Stimulated activated naive B cell treated with anti-CD40 and anti-IgM and Interleukin-4, amounts not matched to agents 10 μg/mL and 1 μg/mL and 100 μg/mL, for 72 hours (primary cell): ENCODE data around the gene GPATCH1.
"Not testable (repeated sequence)": the region's sequence is repeated elsewhere in the genome, so short reads cannot be mapped to it uniquely, and the experiment has no call there.

ENCODE experiments used
- ATAC-seq, 2 donors: fragments of 150-1000 bp; cut with Tn5 transposase; replicated peaks; 2 replicates each; pipeline ENCODE4 v1.10.0; 2021; ENCODE audit warnings: moderate library complexity in 1 of 2
- DNase-seq: peaks from one replicate; pipeline ENCODE4 v3.0.0; 2021
- H3K27ac Mint-ChIP-seq: one replicate; pipeline ENCODE4 v1.8.0; 2022; ENCODE audit warnings: mild to moderate bottlenecking, mixed read lengths
- H3K27me3 Mint-ChIP-seq, 2 donors: one replicate each; pipeline ENCODE4 v1.8.0; 2022; ENCODE audit warnings: mixed read lengths in 2 of 2
- H3K36me3 Mint-ChIP-seq, 2 donors: one replicate each; pipeline ENCODE4 v1.8.0; 2022; ENCODE audit warnings: mixed read lengths in 2 of 2, mild to moderate bottlenecking in 1 of 2
- H3K4me1 Mint-ChIP-seq, 2 donors: one replicate each; pipeline ENCODE4 v1.8.0; 2022; ENCODE audit warnings: mixed read lengths in 2 of 2, mild to moderate bottlenecking in 1 of 2
- H3K4me3 Mint-ChIP-seq, 2 donors: one replicate each; pipeline ENCODE4 v1.8.0; 2022; ENCODE audit warnings: mild to moderate bottlenecking in 2 of 2, mixed read lengths in 2 of 2, moderate library complexity in 1 of 2
- H3K9me3 Mint-ChIP-seq, 2 donors: one replicate each; pipeline ENCODE4 v1.8.0; 2022; ENCODE audit warnings: mixed read lengths in 2 of 2, mild to moderate bottlenecking in 1 of 2

Gene GPATCH1

DNA sequence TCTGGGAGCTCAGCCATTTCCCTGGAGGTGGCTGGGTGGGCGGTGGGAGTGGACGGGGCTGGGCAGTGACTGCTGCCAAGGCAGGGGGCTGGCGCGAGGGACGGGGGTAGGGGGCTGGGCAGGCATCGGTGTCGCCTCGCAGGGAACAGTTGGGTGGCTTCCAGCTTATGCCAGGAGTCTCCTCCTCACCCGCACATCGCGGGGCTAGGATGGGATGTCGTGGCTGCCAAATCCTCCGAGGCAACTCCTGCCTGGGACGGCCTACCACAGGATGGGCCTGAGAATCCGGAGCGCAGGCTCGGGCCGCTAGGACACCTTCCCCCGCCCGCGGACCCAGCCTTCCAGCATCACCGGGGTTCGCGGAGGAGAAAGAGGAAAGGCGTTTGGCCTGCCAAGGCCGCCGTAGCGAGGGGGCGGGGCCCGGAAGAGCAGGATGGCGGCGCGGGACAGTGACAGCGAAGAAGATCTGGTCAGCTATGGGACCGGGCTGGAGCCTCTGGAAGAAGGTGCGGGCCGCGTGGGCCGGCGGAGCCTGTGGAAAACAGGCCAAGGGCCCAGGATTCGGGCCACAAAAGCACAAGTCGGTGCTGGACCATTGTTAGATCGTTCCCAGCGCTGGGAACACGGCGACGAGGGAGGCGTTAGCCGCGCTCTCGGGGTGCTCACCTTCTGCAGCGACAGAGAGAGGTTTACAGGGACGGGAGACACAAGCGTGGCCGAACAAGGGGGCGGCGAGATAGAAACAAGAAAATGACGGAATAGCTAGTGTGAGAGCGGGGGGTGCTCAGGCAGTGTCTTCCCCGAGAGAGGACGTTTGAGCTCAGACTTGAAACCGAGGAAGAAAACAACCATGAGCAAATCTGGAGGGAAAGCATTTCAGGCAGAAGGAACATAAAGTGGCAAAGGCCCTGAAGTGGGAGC lies at the start of gene GPATCH1:
TSS of gene GPATCH1 (plus strand) at position 421 of the 921 bp plus-strand sequence. CDS start at position 434, 13 bp downstream.
- DNase-seq (peak; percentile 86), ATAC-seq (peak; percentile 95 to 97)
- Mint-ChIP-seq H3K4me1 (peaks cover 14 to 26% of the 10 kb centered on the region in 2 donors), H3K4me3 (peak within 1 kb of the TSS; percentile 94 to 95), H3K9me3 (no peaks in the 10 kb centered on the region), H3K27ac (peak within 1 kb of the TSS; percentile 96), H3K36me3 (peaks cover 4 to 6% of the 10 kb centered on the region in 2 donors), H3K27me3 (no peaks in the 10 kb centered on the region)

DNA sequence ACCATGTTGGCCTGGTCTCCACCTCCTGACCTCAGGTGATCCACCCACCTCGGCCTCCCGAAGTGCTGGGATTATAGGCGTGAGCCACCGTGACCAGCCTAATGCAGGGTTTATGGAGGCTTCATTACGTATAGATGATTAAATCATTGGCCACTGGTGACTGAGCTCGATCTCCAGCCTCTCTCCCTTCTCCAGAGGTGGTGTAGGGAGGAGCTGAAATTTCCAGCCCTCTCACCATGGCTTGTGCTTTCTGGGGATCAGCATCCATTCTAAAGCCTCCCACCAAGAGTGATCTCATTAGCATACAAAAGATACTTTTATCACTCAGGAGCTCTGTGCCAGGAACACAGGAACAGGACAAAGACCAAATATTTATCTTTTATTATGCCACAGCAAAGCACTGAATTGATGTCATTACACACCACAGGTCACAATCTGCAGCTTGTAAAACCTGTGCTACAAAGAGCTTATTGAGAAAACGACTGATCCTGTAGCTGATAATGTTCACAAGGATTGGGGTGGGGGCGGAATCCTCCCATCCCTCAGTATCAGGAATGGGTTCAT lies 48.7 kb upstream of the GPATCH1 start:
- no peak overlapping the region for H3K27ac Mint-ChIP-seq
- H3K4me1 Mint-ChIP-seq: peaks cover 3% of the 10 kb centered on the region in 2 donors
- H3K9me3 Mint-ChIP-seq: peaks cover 3 to 6% of the 10 kb centered on the region in 2 donors
- no peak overlapping the region for H3K4me3 Mint-ChIP-seq
- ATAC-seq (no peak), DNase-seq (no peak)
- H3K27me3 Mint-ChIP-seq: peaks cover 0 to 2% of the 10 kb centered on the region in 2 donors
- peaks cover 7 to 10% of the 10 kb centered on the region in 2 donors for H3K36me3 Mint-ChIP-seq

GRCh38 chr19:33035461-33035860 lies 45.5 kb upstream of the GPATCH1 start:
- ATAC-seq (no peak), DNase-seq (no peak)
- no peak overlapping the region for H3K4me3 Mint-ChIP-seq
- peaks cover 0 to 2% of the 10 kb centered on the region in 2 donors for H3K9me3 Mint-ChIP-seq
- peaks cover 5 to 13% of the 10 kb centered on the region in 2 donors for H3K36me3 Mint-ChIP-seq
- peaks cover 5 to 21% of the 10 kb centered on the region in 2 donors for H3K27me3 Mint-ChIP-seq
- H3K4me1 Mint-ChIP-seq: peaks cover 9 to 11% of the 10 kb centered on the region in 2 donors
- H3K27ac Mint-ChIP-seq: no peak overlapping the region

- H3K27me3 Mint-ChIP-seq: peaks cover 5 to 27% of the 10 kb centered on the region in 2 donors
- not testable (repeated sequence) for ATAC-seq
Observed at GRCh38 chr19:33036370-33037167, 44.4 kb upstream of the GPATCH1 start.

GRCh38 chr19:33037168-33038025 lies 43.6 kb upstream of the GPATCH1 start:
- H3K4me1 Mint-ChIP-seq: peaks cover 9 to 11% of the 10 kb centered on the region in 2 donors
- H3K27ac Mint-ChIP-seq: peak overlapping the region; percentile 10
- ATAC-seq (peak in 1 of 2 donors; percentile 23), DNase-seq (peak; percentile 14)
- H3K9me3 Mint-ChIP-seq: not testable (repeated sequence)
- H3K27me3 Mint-ChIP-seq: peaks cover 5 to 27% of the 10 kb centered on the region in 2 donors
- H3K36me3 Mint-ChIP-seq: peaks cover 2 to 13% of the 10 kb centered on the region in 2 donors
- H3K4me3 Mint-ChIP-seq: peak overlapping the region; percentile 70 to 81

More at GRCh38 chr19:33036370-33037167, 44.4 kb upstream of the GPATCH1 start:
- not testable (repeated sequence) for H3K27ac Mint-ChIP-seq, H3K9me3 Mint-ChIP-seq, DNase-seq, H3K4me3 Mint-ChIP-seq
- H3K36me3 Mint-ChIP-seq: peaks cover 2 to 13% of the 10 kb centered on the region in 2 donors
- H3K4me1 Mint-ChIP-seq: peaks cover 9 to 11% of the 10 kb centered on the region in 2 donors

GRCh38 chr19:33039108-33039599 lies 41.8 kb upstream of the GPATCH1 start:
- Mint-ChIP-seq H3K27ac (no peak overlapping the region), H3K9me3 (no peaks in the 10 kb centered on the region), H3K27me3 (peaks cover 5 to 27% of the 10 kb centered on the region in 2 donors), H3K4me3 (no peak overlapping the region), H3K36me3 (peaks cover 2 to 13% of the 10 kb centered on the region in 2 donors), H3K4me1 (peaks cover 9 to 11% of the 10 kb centered on the region in 2 donors)
- ATAC-seq: no peak
- no peak for DNase-seq

DNA sequence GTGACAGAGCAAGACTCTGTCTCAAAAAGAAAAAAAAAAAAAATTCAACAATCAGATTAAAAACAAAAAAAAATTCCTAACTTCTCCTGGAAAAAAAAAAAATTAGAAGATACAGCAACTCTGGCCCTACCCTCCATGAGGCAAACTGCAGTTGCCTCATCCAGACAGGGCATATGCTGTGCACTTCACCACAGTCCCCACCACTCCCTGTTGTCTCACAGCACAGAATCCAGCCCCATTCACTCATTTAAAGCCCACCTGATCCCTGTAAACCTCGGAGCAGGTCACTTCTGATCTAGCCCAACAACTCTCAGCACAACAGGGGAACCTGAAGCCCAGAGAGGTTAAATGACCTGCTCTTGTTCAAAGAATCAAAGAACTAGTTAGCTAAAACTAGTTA lies 41.2 kb upstream of the GPATCH1 start:
- Mint-ChIP-seq H3K4me3 (no peak overlapping the region), H3K4me1 (peaks cover 9 to 11% of the 10 kb centered on the region in 2 donors), H3K27me3 (peaks cover 5 to 27% of the 10 kb centered on the region in 2 donors), H3K9me3 (no peaks in the 10 kb centered on the region), H3K36me3 (peaks cover 2 to 13% of the 10 kb centered on the region in 2 donors), H3K27ac (no peak overlapping the region)
- no peak for DNase-seq
- no peak for ATAC-seq

- peaks cover 5 to 27% of the 10 kb centered on the region in 2 donors for H3K27me3 Mint-ChIP-seq
- DNase-seq (no peak), ATAC-seq (no peak)
- no peaks in the 10 kb centered on the region for H3K9me3 Mint-ChIP-seq
- H3K4me3 Mint-ChIP-seq: no peak overlapping the region
- peaks cover 9 to 11% of the 10 kb centered on the region in 2 donors for H3K4me1 Mint-ChIP-seq
- H3K27ac Mint-ChIP-seq: no peak overlapping the region
- peaks cover 2 to 13% of the 10 kb centered on the region in 2 donors for H3K36me3 Mint-ChIP-seq
Observed at GRCh38 chr19:33040994-33041827, 39.8 kb upstream of the GPATCH1 start.

DNA sequence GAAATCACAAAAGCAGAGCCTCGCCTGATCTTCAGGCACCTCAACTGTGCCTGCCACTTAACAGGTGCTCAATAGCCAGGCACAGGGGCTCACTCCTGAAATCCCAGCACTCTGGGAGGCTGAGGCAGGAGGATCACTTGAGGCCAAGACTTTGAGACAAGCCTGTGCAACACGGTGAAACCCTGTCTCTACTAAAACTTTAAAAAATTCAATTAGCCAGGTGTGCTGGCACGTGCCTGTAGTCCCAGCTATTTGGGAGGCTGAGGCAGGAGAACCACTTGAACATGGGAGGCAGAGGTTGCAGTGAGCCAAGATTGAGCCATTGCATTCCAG lies 39.2 kb upstream of the GPATCH1 start:
- Mint-ChIP-seq H3K36me3 (peaks cover 2 to 13% of the 10 kb centered on the region in 2 donors), H3K4me1 (peaks cover 9 to 11% of the 10 kb centered on the region in 2 donors), H3K27me3 (peaks cover 5 to 27% of the 10 kb centered on the region in 2 donors)
- not testable (repeated sequence) for DNase-seq, H3K9me3 Mint-ChIP-seq, H3K27ac Mint-ChIP-seq, H3K4me3 Mint-ChIP-seq, ATAC-seq

DNA sequence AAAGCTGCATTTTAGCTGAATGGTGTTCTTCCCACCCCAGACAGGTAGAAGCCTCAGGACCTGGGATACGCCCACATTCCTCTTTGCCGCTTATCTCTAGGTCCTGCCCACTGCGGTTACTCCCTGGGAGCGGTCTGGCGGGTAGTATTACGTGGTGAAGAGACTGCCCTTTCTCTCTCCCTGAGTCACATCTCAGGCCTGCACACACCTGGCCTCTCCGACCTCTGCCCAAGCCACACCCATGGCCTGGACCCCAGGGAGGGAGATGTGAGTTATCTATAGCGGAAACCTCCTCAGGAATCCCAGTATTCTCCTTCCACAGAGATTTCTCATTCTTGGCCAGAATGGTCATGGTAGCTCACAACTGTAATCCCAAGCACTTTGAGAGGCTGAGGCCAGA lies 33.6 kb upstream of the GPATCH1 start:
- peaks cover 0 to 7% of the 10 kb centered on the region in 2 donors for H3K27me3 Mint-ChIP-seq
- H3K36me3 Mint-ChIP-seq: peaks cover 0 to 5% of the 10 kb centered on the region in 2 donors
- DNase-seq (no peak), ATAC-seq (no peak)
- H3K4me1 Mint-ChIP-seq: no peaks in the 10 kb centered on the region
- H3K27ac Mint-ChIP-seq: no peak overlapping the region
- H3K4me3 Mint-ChIP-seq: no peak overlapping the region
- no peaks in the 10 kb centered on the region for H3K9me3 Mint-ChIP-seq

GRCh38 chr19:33048806-33049676 lies 31.9 kb upstream of the GPATCH1 start:
- no peak for ATAC-seq
- no peak for DNase-seq
- Mint-ChIP-seq H3K4me1 (no peaks in the 10 kb centered on the region), H3K4me3 (no peak overlapping the region), H3K27ac (no peak overlapping the region), H3K36me3 (peaks cover 0 to 5% of the 10 kb centered on the region in 2 donors), H3K9me3 (no peaks in the 10 kb centered on the region), H3K27me3 (peaks cover 0 to 7% of the 10 kb centered on the region in 2 donors)

GRCh38 chr19:33050110-33050509 lies 30.9 kb upstream of the GPATCH1 start:
- DNase-seq: no peak

More at GRCh38 chr19:33050110-33050509, 30.9 kb upstream of the GPATCH1 start:
- no peak for ATAC-seq
- H3K27me3 Mint-ChIP-seq: peaks cover 0 to 7% of the 10 kb centered on the region in 2 donors
- peaks cover 0 to 5% of the 10 kb centered on the region in 2 donors for H3K36me3 Mint-ChIP-seq
- no peaks in the 10 kb centered on the region for H3K9me3 Mint-ChIP-seq
- no peak overlapping the region for H3K4me3 Mint-ChIP-seq
- no peak overlapping the region for H3K27ac Mint-ChIP-seq
- no peaks in the 10 kb centered on the region for H3K4me1 Mint-ChIP-seq
